ENCODE results near the gene FBXW7.

The FBXW7 gene

DNA sequence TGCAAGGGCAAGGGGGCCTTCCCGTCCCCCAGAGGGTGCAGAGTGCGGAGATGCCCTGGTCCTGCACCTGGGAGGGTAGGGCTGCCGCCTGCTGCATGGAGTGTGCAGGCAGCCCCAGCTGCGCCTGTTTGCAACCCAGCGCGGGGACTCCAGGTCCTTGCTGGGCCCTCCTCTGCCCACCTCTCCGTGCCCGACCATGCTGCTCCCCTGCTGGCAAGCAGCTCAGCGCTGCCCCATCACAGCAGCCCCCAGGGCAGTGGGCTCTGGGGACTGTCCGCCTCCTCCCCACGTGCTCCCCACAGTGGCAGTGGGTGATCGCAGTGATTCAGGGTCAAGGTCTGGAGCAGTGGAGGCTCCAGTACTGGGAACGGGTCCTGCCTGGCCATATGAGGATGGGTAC is 5.0 kb upstream of the FBXW7 start:
- H3K27me3 ChIP-seq (ENCODE audit: control insufficient read depth in 1 of 2, insufficient read depth in 1 of 2, low read length in 2 of 2), result no peaks in the 10 kb centered on the region
- no peak overlapping the region for H3K9ac ChIP-seq (ENCODE audit: low read length)
- no peak overlapping the region for H3K14ac ChIP-seq (ENCODE audit: low read length in 2 of 2)
- peaks cover 5 to 15% of the 10 kb centered on the region in 2 experiments for H3K36me3 ChIP-seq (ENCODE audit: control insufficient read depth in 1 of 2, insufficient read depth in 2 of 2, low read depth in 1 of 2, low read length in 2 of 2)
- no peak overlapping the region for H3K18ac ChIP-seq (ENCODE audit: low read depth in 1 of 2, low read length in 2 of 2)
- H2AK5ac ChIP-seq (ENCODE audit: low read length, severe bottlenecking), result no peak overlapping the region
- no peak overlapping the region for H2BK120ac ChIP-seq (ENCODE audit: low read depth, low read length)
- H3K27ac ChIP-seq (ENCODE audit: low read length, poor library complexity, severe bottlenecking), result no peak overlapping the region
- peaks cover 21% of the 10 kb centered on the region for H3K79me1 ChIP-seq (replicated peaks; ENCODE audit: low read length, poor library complexity, severe bottlenecking)
- H3K4me1 ChIP-seq (ENCODE audit: control insufficient read depth, insufficient read depth, low read depth, low read length), result peaks cover 11% of the 10 kb centered on the region
- H2BK5ac ChIP-seq (ENCODE audit: low read depth, low read length, poor library complexity, severe bottlenecking), result no peak overlapping the region
- H3K4me2 ChIP-seq (ENCODE audit: low read length, poor library complexity, severe bottlenecking), result no peak overlapping the region
- no peak overlapping the region for H2BK12ac ChIP-seq (ENCODE audit: low read length in 2 of 2)
- H2BK15ac ChIP-seq (ENCODE audit: low read depth, poor library complexity, severe bottlenecking), result no peak overlapping the region
- H2AFZ ChIP-seq (ENCODE audit: low read depth, low read length), result no peak overlapping the region
- no peak overlapping the region for H3K4me3 ChIP-seq (ENCODE audit: insufficient read depth in 1 of 2, low read depth in 1 of 2, low read length in 2 of 2)
- no peaks in the 10 kb centered on the region for H3K9me3 ChIP-seq (ENCODE audit: control insufficient read depth, low read length)
- no peak for DNase-seq
- 90% methylated on average over 13 of the region's 13 CpGs for WGBS
- peak overlapping the region; percentile 34 for H4K91ac ChIP-seq (ENCODE audit: low read length)
- peak overlapping the region; percentile 81 for H4K8ac ChIP-seq (ENCODE audit: low read length)
- H3K4ac ChIP-seq (ENCODE audit: low read depth in 1 of 2, low read length in 2 of 2), result no peak overlapping the region
- H3K23ac ChIP-seq (ENCODE audit: low read length in 2 of 2), result peak overlapping the region in 1 of 2 experiments; percentile 9

DNA sequence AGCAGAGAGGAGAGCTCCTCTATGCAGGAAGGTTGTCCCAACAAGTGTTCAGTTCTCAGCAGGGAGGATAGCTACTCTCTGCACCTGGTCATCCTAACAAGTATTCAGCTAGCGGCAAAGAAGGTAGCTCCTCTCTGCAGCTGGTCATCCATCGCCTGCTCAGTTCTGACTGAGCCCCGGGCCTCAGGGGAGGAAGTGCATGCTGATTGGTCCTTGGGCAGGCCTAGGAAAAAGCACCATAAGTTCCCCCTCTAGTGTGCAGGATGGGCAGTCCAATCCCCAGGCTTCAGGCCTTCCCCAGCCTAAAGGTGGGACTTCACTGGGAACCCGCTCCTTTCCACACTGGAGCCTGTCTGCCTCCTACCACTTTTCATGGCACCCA is 4.4 kb upstream of the FBXW7 start:
- Histone ChIP-seq H3K14ac (ENCODE audit: low read length in 2 of 2) (no peak overlapping the region), H3K9ac (ENCODE audit: low read length) (no peak overlapping the region), H3K4me1 (ENCODE audit: control insufficient read depth, insufficient read depth, low read depth, low read length) (peaks cover 11% of the 10 kb centered on the region), H3K36me3 (ENCODE audit: control insufficient read depth in 1 of 2, insufficient read depth in 2 of 2, low read depth in 1 of 2, low read length in 2 of 2) (peaks cover 5 to 15% of the 10 kb centered on the region in 2 experiments), H2BK120ac (ENCODE audit: low read depth, low read length) (no peak overlapping the region), H2BK12ac (ENCODE audit: low read length in 2 of 2) (no peak overlapping the region), H4K8ac (ENCODE audit: low read length) (no peak overlapping the region), H3K18ac (ENCODE audit: low read depth in 1 of 2, low read length in 2 of 2) (no peak overlapping the region), H3K79me1 (replicated peaks; ENCODE audit: low read length, poor library complexity, severe bottlenecking) (peaks cover 21% of the 10 kb centered on the region), H2BK5ac (ENCODE audit: low read depth, low read length, poor library complexity, severe bottlenecking) (no peak overlapping the region), H2AFZ (ENCODE audit: low read depth, low read length) (no peak overlapping the region), H3K27ac (ENCODE audit: low read length, poor library complexity, severe bottlenecking) (no peak overlapping the region), H2AK5ac (ENCODE audit: low read length, severe bottlenecking) (no peak overlapping the region), H3K4me2 (ENCODE audit: low read length, poor library complexity, severe bottlenecking) (no peak overlapping the region), H3K4ac (ENCODE audit: low read depth in 1 of 2, low read length in 2 of 2) (no peak overlapping the region), H3K23ac (ENCODE audit: low read length in 2 of 2) (no peak overlapping the region), H2BK15ac (ENCODE audit: low read depth, poor library complexity, severe bottlenecking) (no peak overlapping the region), H3K4me3 (ENCODE audit: insufficient read depth in 1 of 2, low read depth in 1 of 2, low read length in 2 of 2) (no peak overlapping the region), H4K91ac (ENCODE audit: low read length) (no peak overlapping the region), H3K9me3 (ENCODE audit: control insufficient read depth, low read length) (no peaks in the 10 kb centered on the region), H3K27me3 (ENCODE audit: control insufficient read depth in 1 of 2, insufficient read depth in 1 of 2, low read length in 2 of 2) (no peaks in the 10 kb centered on the region)
- WGBS, result 73% methylated on average over 4 of the region's 4 CpGs
- peak; percentile 24 for DNase-seq

GRCh38 chr4:152539556-152540292 is 3.8 kb upstream of the FBXW7 start:
- H2BK15ac ChIP-seq (ENCODE audit: low read depth, poor library complexity, severe bottlenecking), result no peak overlapping the region
- H3K4ac ChIP-seq (ENCODE audit: low read depth in 1 of 2, low read length in 2 of 2), result peak overlapping the region in 1 of 2 experiments; percentile 36
- no peak overlapping the region for H3K4me3 ChIP-seq (ENCODE audit: insufficient read depth in 1 of 2, low read depth in 1 of 2, low read length in 2 of 2)
- no peak overlapping the region for H2BK5ac ChIP-seq (ENCODE audit: low read depth, low read length, poor library complexity, severe bottlenecking)
- H3K14ac ChIP-seq (ENCODE audit: low read length in 2 of 2), result no peak overlapping the region
- H2BK12ac ChIP-seq (ENCODE audit: low read length in 2 of 2), result no peak overlapping the region
- H3K23ac ChIP-seq (ENCODE audit: low read length in 2 of 2), result no peak overlapping the region
- no peak overlapping the region for H4K91ac ChIP-seq (ENCODE audit: low read length)
- H3K4me2 ChIP-seq (ENCODE audit: low read length, poor library complexity, severe bottlenecking), result no peak overlapping the region
- H3K79me1 ChIP-seq (replicated peaks; ENCODE audit: low read length, poor library complexity, severe bottlenecking), result peaks cover 21% of the 10 kb centered on the region
- H3K36me3 ChIP-seq (ENCODE audit: control insufficient read depth in 1 of 2, insufficient read depth in 2 of 2, low read depth in 1 of 2, low read length in 2 of 2), result peaks cover 5 to 15% of the 10 kb centered on the region in 2 experiments
- no peaks in the 10 kb centered on the region for H3K9me3 ChIP-seq (ENCODE audit: control insufficient read depth, low read length)
- no peak overlapping the region for H2BK120ac ChIP-seq (ENCODE audit: low read depth, low read length)
- H2AFZ ChIP-seq (ENCODE audit: low read depth, low read length), result no peak overlapping the region
- H2AK5ac ChIP-seq (ENCODE audit: low read length, severe bottlenecking), result no peak overlapping the region
- DNase-seq, result no peak
- no peak overlapping the region for H3K9ac ChIP-seq (ENCODE audit: low read length)
- no peak overlapping the region for H3K27ac ChIP-seq (ENCODE audit: low read length, poor library complexity, severe bottlenecking)
- H3K4me1 ChIP-seq (ENCODE audit: control insufficient read depth, insufficient read depth, low read depth, low read length), result peaks cover 11% of the 10 kb centered on the region
- no peaks in the 10 kb centered on the region for H3K27me3 ChIP-seq (ENCODE audit: control insufficient read depth in 1 of 2, insufficient read depth in 1 of 2, low read length in 2 of 2)
- WGBS, result 97% methylated on average over 16 of the region's 16 CpGs
- H3K18ac ChIP-seq (ENCODE audit: low read depth in 1 of 2, low read length in 2 of 2), result no peak overlapping the region
- no peak overlapping the region for H4K8ac ChIP-seq (ENCODE audit: low read length)

GRCh38 chr4:152537881-152538280 is 2.0 kb upstream of the FBXW7 start:
- Histone ChIP-seq H3K9ac (ENCODE audit: low read length) (peak overlapping the region; percentile 92), H3K27ac (ENCODE audit: low read length, poor library complexity, severe bottlenecking) (no peak overlapping the region), H3K23ac (ENCODE audit: low read length in 2 of 2) (no peak overlapping the region), H4K8ac (ENCODE audit: low read length) (no peak overlapping the region), H2AFZ (ENCODE audit: low read depth, low read length) (no peak overlapping the region), H3K36me3 (ENCODE audit: control insufficient read depth in 1 of 2, insufficient read depth in 2 of 2, low read depth in 1 of 2, low read length in 2 of 2) (peaks cover 5 to 15% of the 10 kb centered on the region in 2 experiments), H3K4me1 (ENCODE audit: control insufficient read depth, insufficient read depth, low read depth, low read length) (peaks cover 11% of the 10 kb centered on the region), H2AK5ac (ENCODE audit: low read length, severe bottlenecking) (no peak overlapping the region), H3K79me1 (replicated peaks; ENCODE audit: low read length, poor library complexity, severe bottlenecking) (peaks cover 21% of the 10 kb centered on the region), H3K18ac (ENCODE audit: low read depth in 1 of 2, low read length in 2 of 2) (no peak overlapping the region), H2BK5ac (ENCODE audit: low read depth, low read length, poor library complexity, severe bottlenecking) (no peak overlapping the region), H2BK12ac (ENCODE audit: low read length in 2 of 2) (no peak overlapping the region), H3K27me3 (ENCODE audit: control insufficient read depth in 1 of 2, insufficient read depth in 1 of 2, low read length in 2 of 2) (no peaks in the 10 kb centered on the region), H3K4me2 (ENCODE audit: low read length, poor library complexity, severe bottlenecking) (no peak overlapping the region), H2BK15ac (ENCODE audit: low read depth, poor library complexity, severe bottlenecking) (no peak overlapping the region), H4K91ac (ENCODE audit: low read length) (no peak overlapping the region), H3K9me3 (ENCODE audit: control insufficient read depth, low read length) (no peaks in the 10 kb centered on the region), H3K4me3 (ENCODE audit: insufficient read depth in 1 of 2, low read depth in 1 of 2, low read length in 2 of 2) (peak overlapping the region in 1 of 2 experiments; percentile 87), H2BK120ac (ENCODE audit: low read depth, low read length) (no peak overlapping the region), H3K14ac (ENCODE audit: low read length in 2 of 2) (no peak overlapping the region), H3K4ac (ENCODE audit: low read depth in 1 of 2, low read length in 2 of 2) (no peak overlapping the region)
- DNase-seq, result no peak
- WGBS, result 70% methylated on average over 1 of the region's 1 CpG
